Measurements from ENCODE around the gene NUP210.

The NUP210 gene

GRCh38 chr3:13376091-13376490 lies 44.0 kb downstream of the NUP210 start:
- in situ Hi-C loops (cut with MboI; ENCODE audit: low pct_unique_long_range_greater_than_20kb, low sequenced_read_pairs, unreplicated experiment): no loop called here
- no peak for TF ChIP-seq CTCF (IDR thresholded peaks at IDR 0.05; ENCODE audit: extremely low read depth, insufficient read depth, missing control alignments)
- no peak for DNase-seq (ENCODE audit: low spot score)

GRCh38 chr3:13375464-13375863 lies 44.7 kb downstream of the NUP210 start:
- no peak for TF ChIP-seq CTCF (IDR thresholded peaks at IDR 0.05; ENCODE audit: extremely low read depth, insufficient read depth, missing control alignments)
- in situ Hi-C loops (cut with MboI; ENCODE audit: low pct_unique_long_range_greater_than_20kb, low sequenced_read_pairs, unreplicated experiment): no loop called here
- no peak for DNase-seq (ENCODE audit: low spot score)

- no peak for DNase-seq (ENCODE audit: low spot score)
- in situ Hi-C loops (cut with MboI; ENCODE audit: low pct_unique_long_range_greater_than_20kb, low sequenced_read_pairs, unreplicated experiment): no loop called here
- TF ChIP-seq CTCF (IDR thresholded peaks at IDR 0.05; ENCODE audit: extremely low read depth, insufficient read depth, missing control alignments): no peak
These were observed 46.0 kb downstream of the NUP210 start for GRCh38 chr3:13373975-13374586.

- no peak for TF ChIP-seq CTCF (IDR thresholded peaks at IDR 0.05; ENCODE audit: extremely low read depth, insufficient read depth, missing control alignments)
- no peak for DNase-seq (ENCODE audit: low spot score)
- in situ Hi-C loops (cut with MboI; ENCODE audit: low pct_unique_long_range_greater_than_20kb, low sequenced_read_pairs, unreplicated experiment): no loop called here
These were observed 47.5 kb downstream of the NUP210 start for GRCh38 chr3:13372656-13373055.

GRCh38 chr3:13372126-13372525 lies 48.0 kb downstream of the NUP210 start:
- TF ChIP-seq CTCF (IDR thresholded peaks at IDR 0.05; ENCODE audit: extremely low read depth, insufficient read depth, missing control alignments): no peak
- in situ Hi-C loops (cut with MboI; ENCODE audit: low pct_unique_long_range_greater_than_20kb, low sequenced_read_pairs, unreplicated experiment): no loop called here
- no peak for DNase-seq (ENCODE audit: low spot score)

GRCh38 chr3:13371100-13372075 lies 48.7 kb downstream of the NUP210 start:
- no peak for TF ChIP-seq CTCF (IDR thresholded peaks at IDR 0.05; ENCODE audit: extremely low read depth, insufficient read depth, missing control alignments)
- in situ Hi-C loops (cut with MboI; ENCODE audit: low pct_unique_long_range_greater_than_20kb, low sequenced_read_pairs, unreplicated experiment): no loop called here
- DNase-seq (ENCODE audit: low spot score): no peak
